ENCODE measurements around the gene MXRA8.
"Not testable (repeated sequence)": the region's sequence is repeated elsewhere in the genome, so short reads cannot be mapped to it uniquely, and the experiment has no call there.

The MXRA8 gene

GRCh38 chr1:1324084-1324523, 34.3 kb downstream of the MXRA8 start:
- DNase-seq (ENCODE audit: low read depth in 2 of 3, low spot score in 2 of 3), result no peak

- DNase-seq (ENCODE audit: low read depth in 2 of 3, low spot score in 2 of 3), result no peak
Observed at GRCh38 chr1:1322952-1323351, 35.4 kb downstream of the MXRA8 start.

- DNase-seq (ENCODE audit: low read depth in 2 of 3, low spot score in 2 of 3), result no peak
Observed at GRCh38 chr1:1322418-1322817, 35.9 kb downstream of the MXRA8 start.

GRCh38 chr1:1321477-1321876, 36.9 kb downstream of the MXRA8 start:
- no peak for DNase-seq (ENCODE audit: low read depth in 2 of 3, low spot score in 2 of 3)

GRCh38 chr1:1320666-1321448, 37.5 kb downstream of the MXRA8 start:
- no peak for DNase-seq (ENCODE audit: low read depth in 2 of 3, low spot score in 2 of 3)

GRCh38 chr1:1319646-1319941, 38.8 kb downstream of the MXRA8 start:
- DNase-seq (ENCODE audit: low read depth in 2 of 3, low spot score in 2 of 3), result no peak

GRCh38 chr1:1318777-1319645, 39.3 kb downstream of the MXRA8 start:
- DNase-seq (ENCODE audit: low read depth in 2 of 3, low spot score in 2 of 3), result no peak

GRCh38 chr1:1318131-1318652, 40.2 kb downstream of the MXRA8 start:
- DNase-seq (ENCODE audit: low read depth in 2 of 3, low spot score in 2 of 3), result no peak

GRCh38 chr1:1317420-1317819, 40.9 kb downstream of the MXRA8 start:
- DNase-seq (ENCODE audit: low read depth in 2 of 3, low spot score in 2 of 3), result no peak

GRCh38 chr1:1316199-1316598, 42.2 kb downstream of the MXRA8 start:
- DNase-seq (ENCODE audit: low read depth in 2 of 3, low spot score in 2 of 3), result not testable (repeated sequence)

- no peak for DNase-seq (ENCODE audit: low read depth in 2 of 3, low spot score in 2 of 3)
Observed at GRCh38 chr1:1315435-1315954, 42.9 kb downstream of the MXRA8 start.

GRCh38 chr1:1314678-1315335, 43.5 kb downstream of the MXRA8 start:
- DNase-seq (ENCODE audit: low read depth in 2 of 3, low spot score in 2 of 3), result no peak

GRCh38 chr1:1314237-1314586, 44.1 kb downstream of the MXRA8 start:
- no peak for DNase-seq (ENCODE audit: low read depth in 2 of 3, low spot score in 2 of 3)

- no peak for DNase-seq (ENCODE audit: low read depth in 2 of 3, low spot score in 2 of 3)
Observed at GRCh38 chr1:1313500-1314236, 44.7 kb downstream of the MXRA8 start.

GRCh38 chr1:1312450-1313314, 45.7 kb downstream of the MXRA8 start:
- DNase-seq (ENCODE audit: low read depth in 2 of 3, low spot score in 2 of 3), result no peak

GRCh38 chr1:1311107-1312104, 46.9 kb downstream of the MXRA8 start:
- DNase-seq (ENCODE audit: low read depth in 2 of 3, low spot score in 2 of 3), result no peak

GRCh38 chr1:1310476-1311053, 47.8 kb downstream of the MXRA8 start:
- DNase-seq (ENCODE audit: low read depth in 2 of 3, low spot score in 2 of 3), result no peak

GRCh38 chr1:1310109-1310385, 48.3 kb downstream of the MXRA8 start:
- no peak for DNase-seq (ENCODE audit: low read depth in 2 of 3, low spot score in 2 of 3)

Data from activated CD8-positive, alpha-beta memory T cell treated with anti-CD3 and anti-CD28 coated beads for 48 hours (primary cell).